ENCODE data around the gene SMARCE1. TPM values are rescaled to one million over a fixed set of nuclear protein-coding genes. Genes with fewer than 3 reads are reported as not detected.

Gene SMARCE1
- total and polyA plus RNA-seq, 9 of the 15 experiments (the other 6 are each of a cell fraction or from before 2014, with no cell fraction given): 64.1 to 142 (median 114) TPM

- no peaks in the 10 kb centered on the region for H3K79me2 ChIP-seq (ENCODE audit: control insufficient read depth, insufficient read depth, low read length)
- no peak overlapping the region for H2AFZ ChIP-seq (ENCODE audit: low read depth, low read length)
- 22% methylated on average over 5 of the region's 5 CpGs for WGBS (ENCODE audit: insufficient coverage, low coverage, missing lambda C conversion rate)
- in situ Hi-C loops (cut with MboI) (no loop called here), intact Hi-C loops (cut with micrococcal nuclease) (no loop called here)
- DNase-seq (ENCODE audit: extremely low read depth in 1 of 4, low spot score in 3 of 4) (no peak), ATAC-seq (no peak), FAIRE-seq (no peak)
- H3K27ac ChIP-seq (ENCODE audit: extremely low read depth, low read depth, low read length): no peak overlapping the region
- no peaks in the 10 kb centered on the region for H4K20me1 ChIP-seq (replicated peaks; ENCODE audit: control insufficient read depth, insufficient read depth, low read length)
- POLR2A ChIA-PET: interaction anchor here (0.9 to 1.8 kb wide), 2 partner anchors 10 to 21 kb away, joined by 3 to 6 read pairs; partner anchors contain the start of gene KRT222
- H3K9ac ChIP-seq (ENCODE audit: insufficient read depth in 1 of 2, low read depth in 2 of 2, low read length in 2 of 2): no peak overlapping the region
- H3K9me1 ChIP-seq (ENCODE audit: control insufficient read depth, insufficient read depth, low read length): no peaks in the 10 kb centered on the region
- H3K9me3 ChIP-seq (replicated peaks; ENCODE audit: control insufficient read depth, insufficient read depth, low read depth, low read length): no peaks in the 10 kb centered on the region
- H3K4me2 ChIP-seq (ENCODE audit: insufficient read depth, low read length): no peak overlapping the region
- H3K27me3 ChIP-seq (ENCODE audit: control insufficient read depth in 2 of 2, insufficient read depth in 2 of 2, low read length in 2 of 2): peaks cover 9 to 21% of the 10 kb centered on the region in 2 experiments; a peak in 4 of 5 replicates
- H3K4me1 ChIP-seq (replicated peaks in 1 of 2; ENCODE audit: control insufficient read depth in 2 of 2, insufficient read depth in 2 of 2, low read length in 2 of 2): no peaks in the 10 kb centered on the region
- no peak overlapping the region for H3K4me3 ChIP-seq
- BruUV-seq (replicated peaks): no TSS peak
- no peaks in the 10 kb centered on the region for H3K36me3 ChIP-seq (ENCODE audit: control insufficient read depth, insufficient read depth, low read length)
- CTCF ChIA-PET (ENCODE audit: low intra/inter-chr PET ratio): no interaction called here
- TF ChIP-seq NR0B1 (IDR thresholded peaks at IDR 0.05; ENCODE audit: partially characterized antibody) (no peak), TOE1 (IDR thresholded peaks at IDR 0.05; ENCODE audit: borderline replicate concordance) (no peak), TOE1 (CRISPR knock-in tag; IDR thresholded peaks at IDR 0.05; ENCODE audit: borderline replicate concordance, low read depth) (no peak), ERF (CRISPR knock-in tag; IDR thresholded peaks at IDR 0.05) (no peak), NR1H2 (CRISPR knock-in tag; IDR thresholded peaks at IDR 0.05) (no peak), HNRNPH1 (optimal IDR thresholded peaks at IDR 0.05; ENCODE audit: low read depth, low read length) (no peak), FUS (optimal IDR thresholded peaks at IDR 0.05; ENCODE audit: low read depth, low read length) (no peak), NR2C2 (CRISPR knock-in tag; IDR thresholded peaks at IDR 0.05) (no peak), NR2C2 (tag; IDR thresholded peaks at IDR 0.05) (no peak), GTF2F1 (IDR thresholded peaks at IDR 0.05; ENCODE audit: low read depth, low read length) (no peak), MITF (IDR thresholded peaks at IDR 0.05) (no peak), AFF1 (IDR thresholded peaks at IDR 0.05; ENCODE audit: low read depth in 1 of 2, partially characterized antibody in 2 of 2) (no peak), FOXK2 (conservative IDR thresholded peaks at IDR 0.05 in 1 of 2, IDR thresholded peaks at IDR 0.05 in 1 of 2; ENCODE audit: low read depth in 2 of 2) (no peak), HES1 (IDR thresholded peaks at IDR 0.05; ENCODE audit: low read depth) (no peak)
Measured at GRCh38 chr17:40687106-40687505, 39.5 kb upstream of the SMARCE1 start.
